Neural cell (in vitro differentiated cells): ENCODE results near the gene EDAR. TPM values are rescaled to one million over a fixed set of nuclear protein-coding genes. Genes with fewer than 3 reads are reported as not detected.

Source experiments
- H2AFZ ChIP-seq: fragments of 200-600, 300-800 bp; sonication (generic), shearing (Covaris generic); 2 replicates; pipeline ENCODE4 v1.6.0; 2014; ENCODE audit warnings: low read depth, mild to moderate bottlenecking, antibody characterized with exemption, low read length, moderate library complexity
- H3F3A ChIP-seq: fragments of 200-600 bp; shearing (Covaris generic); 2 replicates; pipeline ENCODE4 v1.6.1; 2016; ENCODE audit warnings: mild to moderate bottlenecking, moderate library complexity, mixed read lengths, antibody characterized with exemption, low read length; ENCODE audit not compliant: insufficient read depth, poor library complexity, severe bottlenecking
- H3K27ac ChIP-seq: fragments of 200-600, 300-800 bp; sonication (generic), shearing (Covaris generic); 2 replicates; pipeline ENCODE4 v1.5.1; 2014; ENCODE audit warnings: mild to moderate bottlenecking, low read length, moderate library complexity
- H3K27me3 ChIP-seq: fragments of 300-800, 200-600 bp; sonication (generic), shearing (Covaris generic); 2 replicates; pipeline ENCODE4 v1.6.0; 2014; ENCODE audit warnings: mild to moderate bottlenecking, low read depth, low read length, moderate library complexity; ENCODE audit not compliant: insufficient read depth
- H3K36me3 ChIP-seq: fragments of 300-800, 200-600 bp; sonication (generic), shearing (Covaris generic); 2 replicates; pipeline ENCODE4 v1.5.1; 2014; ENCODE audit warnings: mild to moderate bottlenecking, antibody characterized with exemption, low read length, moderate library complexity; ENCODE audit not compliant: insufficient read depth
- H3K4me2 ChIP-seq: fragments of 300-800, 200-600 bp; sonication (generic), shearing (Covaris generic); 2 replicates; pipeline ENCODE4 v1.6.0; 2014; ENCODE audit warnings: mild to moderate bottlenecking, low read length
- H3K4me3 ChIP-seq: fragments of 300-800, 200-600 bp; sonication (generic), shearing (Covaris generic); 2 replicates; pipeline ENCODE4 v1.5.1; 2014; ENCODE audit warnings: mild to moderate bottlenecking, low read length, moderate library complexity
- H3K79me2 ChIP-seq: fragments of 200-600 bp; shearing (Covaris generic); replicated peaks from 2 replicates; pipeline ENCODE4 v1.6.0; 2014; ENCODE audit warnings: mild to moderate bottlenecking, low read length, moderate library complexity; ENCODE audit not compliant: insufficient read depth
- H3K9ac ChIP-seq: fragments of 300-800, 200-600 bp; sonication (generic), shearing (Covaris generic); 2 replicates; pipeline ENCODE4 v1.6.1; 2016; ENCODE audit warnings: mild to moderate bottlenecking, low read length, mixed read lengths
- H3K9me2 ChIP-seq: fragments of 200-600 bp; shearing (Covaris generic); 2 replicates; pipeline ENCODE4 v1.6.1; 2016; ENCODE audit warnings: mild to moderate bottlenecking, low read length, mixed read lengths; ENCODE audit not compliant: insufficient read depth
- H3K9me3 ChIP-seq: fragments of 200-600, 300-800 bp; sonication (generic), shearing (Covaris generic); 2 replicates; pipeline ENCODE4 v1.6.1; 2016; ENCODE audit warnings: mild to moderate bottlenecking, mixed run types, low read length, moderate library complexity, mixed read lengths
- H4K20me1 ChIP-seq: fragments of 200-600 bp; shearing (Covaris generic); 2 replicates; pipeline ENCODE4 v1.6.1; 2016; ENCODE audit warnings: mild to moderate bottlenecking, mixed run types; ENCODE audit not compliant: insufficient read depth
- EP300 ChIP-seq: fragments of 450-650 bp; conservative IDR thresholded peaks from 2 replicates; pipeline ENCODE4 v1.6.1; 2014; ENCODE audit warnings: antibody characterized with exemption, mild to moderate bottlenecking, moderate library complexity; ENCODE audit not compliant: poor library complexity, severe bottlenecking
- EZH2 ChIP-seq: fragments of 200-600, 300-800 bp; shearing (Covaris generic), sonication (generic); IDR thresholded peaks from 2 replicates; pipeline ENCODE4 v1.6.1; 2014; ENCODE audit warnings: antibody characterized with exemption, low read length, borderline replicate concordance, mild to moderate bottlenecking; ENCODE audit not compliant: insufficient read depth, poor library complexity, severe bottlenecking
- MXI1 ChIP-seq: fragments of 450-650 bp; conservative IDR thresholded peaks from 2 replicates; pipeline ENCODE4 v1.6.1; 2014; ENCODE audit warnings: antibody characterized with exemption, mild to moderate bottlenecking; ENCODE audit not compliant: poor library complexity, severe bottlenecking
- POLR2AphosphoS5 ChIP-seq: IDR thresholded peaks from 2 replicates; pipeline ENCODE4 v1.6.1; 2012
- RAD21 ChIP-seq: fragments of 450-650 bp; conservative IDR thresholded peaks from 2 replicates; pipeline ENCODE4 v1.6.1; 2014; ENCODE audit warnings: antibody characterized with exemption, mild to moderate bottlenecking, moderate library complexity
- SMC3 ChIP-seq: fragments of 450-650 bp; conservative IDR thresholded peaks from 2 replicates; pipeline ENCODE4 v1.6.1; 2014; ENCODE audit warnings: antibody characterized with exemption, mild to moderate bottlenecking, moderate library complexity; ENCODE audit not compliant: poor library complexity
- TAF1 ChIP-seq: IDR thresholded peaks from 2 replicates; pipeline ENCODE4 v1.6.1; 2012; ENCODE audit warnings: low read depth
- polyA plus RNA-seq: library from polyadenylated mRNA; depleted of rRNA; stranded (reverse); fragments of >200 nt; gene quantifications from 2 replicates; pipeline ENCODE4 v1.2.3, GENCODE V29; 2014
- TF ChIP-seq, protein P1 (sequence below): fragments of 450-650 bp; IDR thresholded peaks from 2 replicates; pipeline ENCODE4 v1.5.1; 2014; ENCODE audit warnings: antibody characterized with exemption, mild to moderate bottlenecking, moderate library complexity; ENCODE audit not compliant: poor library complexity, severe bottlenecking
- TF ChIP-seq, protein P2 (sequence below): IDR thresholded peaks from 2 replicates; pipeline ENCODE4 v1.6.1; 2012; ENCODE audit warnings: borderline replicate concordance

EDAR gene
- polyA plus RNA-seq, 1 donor from 2014 or later = not detected

DNA sequence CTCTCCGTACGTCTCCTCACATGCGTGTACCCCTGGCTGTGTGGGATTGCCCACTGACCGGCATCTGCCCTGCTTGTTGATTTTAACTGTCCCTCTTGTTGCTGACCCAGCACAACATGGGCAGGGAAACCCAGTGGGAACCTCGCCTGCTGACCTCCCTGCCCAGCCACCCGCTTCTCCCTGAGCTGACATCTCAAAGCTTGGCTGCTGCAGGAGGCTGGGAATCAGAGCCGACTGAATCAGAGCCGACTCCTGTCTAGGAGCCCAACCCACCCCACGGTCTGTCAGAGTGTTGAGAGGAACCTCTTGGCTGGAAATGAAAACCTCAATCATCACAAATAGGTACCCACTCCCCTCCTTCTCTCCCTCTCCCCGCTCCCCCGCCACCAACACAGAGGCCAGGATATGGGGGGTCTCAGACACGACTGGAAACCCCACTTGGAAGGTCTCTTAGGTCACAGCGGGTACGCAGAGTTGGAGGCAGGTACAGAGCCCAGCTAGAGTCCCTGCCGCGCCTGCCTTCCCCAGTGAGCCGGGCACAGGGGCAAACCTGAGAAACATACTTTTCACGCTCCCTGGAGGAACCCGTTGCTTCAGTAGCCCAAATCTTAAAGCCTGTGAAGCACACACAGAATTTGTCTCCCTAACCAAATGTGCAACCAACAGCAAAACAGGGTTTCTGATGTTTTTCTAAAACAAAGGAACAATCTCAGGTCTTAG, 784 bp downstream of the EDAR start:
- Histone ChIP-seq H3K9ac (no peak overlapping the region), H3K27me3 (no peaks in the 10 kb centered on the region), H3K4me3 (no peak overlapping the region), H3K4me2 (no peak overlapping the region), H3K9me3 (no peaks in the 10 kb centered on the region), H3K79me2 (no peaks in the 10 kb centered on the region), H4K20me1 (no peaks in the 10 kb centered on the region), H3K27ac (no peak overlapping the region), H3K36me3 (no peaks in the 10 kb centered on the region), H2AFZ (no peak overlapping the region), H3K9me2 (no peaks in the 10 kb centered on the region), H3F3A (no peaks in the 10 kb centered on the region)
- no peak for TF ChIP-seq RAD21
- TF ChIP-seq SMC3 = no peak
- no peak for TF ChIP-seq EP300
- TF ChIP-seq, protein P1, sequence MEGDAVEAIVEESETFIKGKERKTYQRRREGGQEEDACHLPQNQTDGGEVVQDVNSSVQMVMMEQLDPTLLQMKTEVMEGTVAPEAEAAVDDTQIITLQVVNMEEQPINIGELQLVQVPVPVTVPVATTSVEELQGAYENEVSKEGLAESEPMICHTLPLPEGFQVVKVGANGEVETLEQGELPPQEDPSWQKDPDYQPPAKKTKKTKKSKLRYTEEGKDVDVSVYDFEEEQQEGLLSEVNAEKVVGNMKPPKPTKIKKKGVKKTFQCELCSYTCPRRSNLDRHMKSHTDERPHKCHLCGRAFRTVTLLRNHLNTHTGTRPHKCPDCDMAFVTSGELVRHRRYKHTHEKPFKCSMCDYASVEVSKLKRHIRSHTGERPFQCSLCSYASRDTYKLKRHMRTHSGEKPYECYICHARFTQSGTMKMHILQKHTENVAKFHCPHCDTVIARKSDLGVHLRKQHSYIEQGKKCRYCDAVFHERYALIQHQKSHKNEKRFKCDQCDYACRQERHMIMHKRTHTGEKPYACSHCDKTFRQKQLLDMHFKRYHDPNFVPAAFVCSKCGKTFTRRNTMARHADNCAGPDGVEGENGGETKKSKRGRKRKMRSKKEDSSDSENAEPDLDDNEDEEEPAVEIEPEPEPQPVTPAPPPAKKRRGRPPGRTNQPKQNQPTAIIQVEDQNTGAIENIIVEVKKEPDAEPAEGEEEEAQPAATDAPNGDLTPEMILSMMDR = no peak
- TF ChIP-seq MXI1 = no peak
- no peak for TF ChIP-seq EZH2
- no peak for TF ChIP-seq POLR2AphosphoS5
- no peak for TF ChIP-seq TAF1
- TF ChIP-seq, protein P2, sequence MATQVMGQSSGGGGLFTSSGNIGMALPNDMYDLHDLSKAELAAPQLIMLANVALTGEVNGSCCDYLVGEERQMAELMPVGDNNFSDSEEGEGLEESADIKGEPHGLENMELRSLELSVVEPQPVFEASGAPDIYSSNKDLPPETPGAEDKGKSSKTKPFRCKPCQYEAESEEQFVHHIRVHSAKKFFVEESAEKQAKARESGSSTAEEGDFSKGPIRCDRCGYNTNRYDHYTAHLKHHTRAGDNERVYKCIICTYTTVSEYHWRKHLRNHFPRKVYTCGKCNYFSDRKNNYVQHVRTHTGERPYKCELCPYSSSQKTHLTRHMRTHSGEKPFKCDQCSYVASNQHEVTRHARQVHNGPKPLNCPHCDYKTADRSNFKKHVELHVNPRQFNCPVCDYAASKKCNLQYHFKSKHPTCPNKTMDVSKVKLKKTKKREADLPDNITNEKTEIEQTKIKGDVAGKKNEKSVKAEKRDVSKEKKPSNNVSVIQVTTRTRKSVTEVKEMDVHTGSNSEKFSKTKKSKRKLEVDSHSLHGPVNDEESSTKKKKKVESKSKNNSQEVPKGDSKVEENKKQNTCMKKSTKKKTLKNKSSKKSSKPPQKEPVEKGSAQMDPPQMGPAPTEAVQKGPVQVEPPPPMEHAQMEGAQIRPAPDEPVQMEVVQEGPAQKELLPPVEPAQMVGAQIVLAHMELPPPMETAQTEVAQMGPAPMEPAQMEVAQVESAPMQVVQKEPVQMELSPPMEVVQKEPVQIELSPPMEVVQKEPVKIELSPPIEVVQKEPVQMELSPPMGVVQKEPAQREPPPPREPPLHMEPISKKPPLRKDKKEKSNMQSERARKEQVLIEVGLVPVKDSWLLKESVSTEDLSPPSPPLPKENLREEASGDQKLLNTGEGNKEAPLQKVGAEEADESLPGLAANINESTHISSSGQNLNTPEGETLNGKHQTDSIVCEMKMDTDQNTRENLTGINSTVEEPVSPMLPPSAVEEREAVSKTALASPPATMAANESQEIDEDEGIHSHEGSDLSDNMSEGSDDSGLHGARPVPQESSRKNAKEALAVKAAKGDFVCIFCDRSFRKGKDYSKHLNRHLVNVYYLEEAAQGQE = no peak

DNA sequence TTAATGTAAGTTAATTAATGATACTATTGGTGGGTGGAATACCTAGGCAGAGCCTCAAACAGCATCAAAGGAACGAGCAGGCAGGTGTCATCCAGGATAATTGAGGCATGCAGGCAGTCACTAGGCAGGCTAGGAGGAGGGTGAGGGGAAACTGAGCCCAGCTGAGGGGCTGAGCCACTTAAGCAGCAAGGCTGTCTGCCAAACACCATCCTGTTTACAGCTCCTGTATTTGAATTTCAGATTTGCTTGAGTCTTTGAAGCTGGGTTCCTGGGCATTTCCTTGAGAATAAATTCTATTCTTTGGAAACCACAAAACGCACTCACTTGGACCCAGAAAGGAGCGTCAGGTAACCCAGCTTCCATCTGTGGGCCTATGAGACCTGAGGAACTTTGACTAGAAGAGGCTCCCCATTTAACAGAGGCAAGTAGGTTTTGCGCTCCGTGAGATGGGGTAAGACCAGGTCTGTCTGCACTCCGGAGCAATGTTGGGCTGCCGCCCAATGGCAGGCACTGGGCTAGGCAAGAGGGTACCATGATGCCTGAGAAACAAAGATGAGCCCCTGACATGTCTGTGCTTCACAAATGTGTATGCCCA, 2.0 kb downstream of the EDAR start:
- Histone ChIP-seq H3K4me3 (no peak overlapping the region), H3K27ac (no peak overlapping the region), H3F3A (no peaks in the 10 kb centered on the region), H3K9ac (no peak overlapping the region), H3K4me2 (no peak overlapping the region), H3K36me3 (no peaks in the 10 kb centered on the region), H4K20me1 (no peaks in the 10 kb centered on the region), H3K79me2 (no peaks in the 10 kb centered on the region), H3K9me3 (no peaks in the 10 kb centered on the region), H3K27me3 (no peaks in the 10 kb centered on the region), H3K9me2 (no peaks in the 10 kb centered on the region), H2AFZ (no peak overlapping the region)
- TF ChIP-seq, protein P2 = no peak
- TF ChIP-seq RAD21 = no peak
- no peak for TF ChIP-seq EP300
- no peak for TF ChIP-seq MXI1
- no peak for TF ChIP-seq TAF1
- no peak for TF ChIP-seq POLR2AphosphoS5
- no peak for TF ChIP-seq EZH2
- TF ChIP-seq SMC3 = no peak
- TF ChIP-seq, protein P1 = no peak
